HG03460 (cell line): ENCODE data around the gene TEKTIP1.

Experiments used
- ATAC-seq: cut with Tn5 transposase; IDR thresholded peaks from one replicate; pipeline ENCODE4 v1.9.1; 2021; ENCODE audit not compliant: unreplicated experiment

Gene TEKTIP1

DNA sequence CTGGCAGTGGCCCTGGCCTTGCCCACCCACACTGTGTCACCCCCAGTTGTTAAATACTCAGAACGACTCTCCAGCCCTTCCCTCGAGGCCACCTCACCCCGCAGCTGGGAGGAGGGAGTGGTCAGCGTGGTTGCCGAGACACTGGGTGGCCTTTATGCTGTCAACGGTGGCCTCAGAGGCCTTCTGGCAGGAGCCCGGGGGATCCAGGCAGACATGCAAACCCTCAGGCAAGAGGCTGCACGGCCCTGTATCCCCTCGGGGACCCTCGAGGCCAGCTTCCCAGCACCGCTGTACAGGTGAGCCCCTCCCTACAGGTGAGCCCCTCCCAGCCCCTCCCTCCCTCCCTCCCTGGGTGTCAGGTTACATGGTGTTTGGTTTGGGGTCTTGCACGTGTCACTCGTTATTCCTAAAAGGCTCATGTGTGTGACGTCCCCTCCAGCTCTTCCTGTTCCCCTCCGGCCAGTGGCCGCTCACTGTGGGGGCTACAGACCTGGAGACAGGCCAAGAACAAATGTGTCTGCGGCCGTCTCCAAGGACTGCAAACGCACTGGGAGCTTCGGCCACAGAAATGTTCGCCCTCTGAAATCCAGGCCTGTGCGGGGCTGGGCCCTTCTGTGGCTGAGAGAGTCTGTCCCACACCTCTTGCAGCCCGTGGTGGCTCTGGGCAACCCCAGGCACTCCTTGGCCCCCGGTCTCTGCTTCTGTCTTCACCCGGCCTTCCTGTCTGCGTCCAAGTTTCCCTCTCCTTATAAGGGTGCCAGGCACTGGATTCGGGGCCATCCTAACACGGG, at the start of gene TEKTIP1:
TEKTIP1 (plus strand) TSS at position 210 of the 791 bp plus-strand sequence; CDS start at position 214, 4 bp downstream.
- ATAC-seq: no peak

DNA sequence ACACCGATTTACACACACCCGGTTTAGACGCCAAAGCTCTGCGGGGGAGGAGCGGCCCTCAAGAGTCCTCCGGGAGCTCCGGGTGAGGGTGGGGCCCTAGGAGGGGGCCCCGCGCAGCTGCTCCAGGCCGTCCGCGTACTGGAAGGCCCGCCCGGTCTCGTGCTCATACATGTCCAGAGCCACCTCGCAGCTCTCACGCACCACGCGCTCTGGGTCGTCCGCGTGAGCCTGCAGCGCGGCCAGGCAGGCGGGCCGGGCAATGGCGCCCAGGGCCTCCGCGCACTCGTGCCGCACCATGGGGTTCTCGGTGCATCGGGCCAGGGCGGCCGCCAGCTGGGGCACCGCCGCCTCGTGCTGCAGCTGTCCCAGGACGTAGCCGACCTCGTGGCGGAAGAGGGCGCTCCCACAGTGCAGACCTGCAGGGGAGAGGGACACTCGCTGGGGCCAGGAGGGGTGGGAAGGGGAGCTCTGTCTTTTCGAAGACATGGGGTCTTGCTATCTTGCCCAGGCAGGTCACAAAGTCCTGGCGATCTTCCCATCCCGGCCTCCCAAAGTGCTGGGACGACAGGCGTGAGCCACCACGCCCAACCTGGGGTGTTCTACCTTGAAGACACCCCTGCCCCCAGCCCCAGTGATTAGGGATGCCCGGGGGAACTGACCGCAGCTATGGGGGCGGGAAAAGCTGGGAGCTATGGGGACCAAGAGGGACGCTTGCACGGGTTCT, 47.4 kb upstream of the TEKTIP1 start:
- no peak for ATAC-seq

DNA sequence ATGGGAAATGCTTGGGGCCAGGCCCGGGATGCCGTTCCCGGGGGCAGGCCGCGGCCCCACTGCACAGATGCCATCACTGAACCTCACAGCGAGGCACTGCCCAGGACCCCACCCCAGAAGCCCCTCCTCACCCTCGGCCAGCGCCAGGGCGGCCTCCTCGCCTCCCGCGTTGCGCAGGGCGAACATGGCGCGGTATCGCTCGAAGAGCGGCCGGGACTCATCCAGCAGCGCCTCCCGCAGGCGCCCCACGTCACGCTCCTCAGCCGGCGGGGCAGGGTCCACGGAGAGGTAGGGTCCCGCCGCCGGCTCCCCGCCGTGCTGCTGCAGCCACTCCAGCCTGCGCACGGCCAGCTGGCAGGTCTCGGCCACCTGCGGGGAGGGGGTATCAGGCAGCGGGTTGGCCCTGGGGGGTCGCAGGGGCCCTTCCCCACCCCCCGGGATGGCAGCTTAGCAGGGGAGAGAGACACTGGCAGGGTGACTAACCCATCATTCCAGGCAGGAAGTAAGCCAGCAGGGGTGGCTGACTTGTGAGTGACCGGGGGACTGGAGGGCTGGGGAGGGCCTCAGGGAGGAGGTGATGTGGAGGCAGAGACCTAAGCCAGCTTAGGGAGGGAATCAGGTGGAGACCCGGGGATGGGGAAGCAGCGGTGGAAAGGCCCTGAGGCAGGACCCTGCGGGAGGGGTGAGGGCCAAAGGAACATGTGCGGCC, 46.7 kb upstream of the TEKTIP1 start:
- no peak for ATAC-seq

DNA sequence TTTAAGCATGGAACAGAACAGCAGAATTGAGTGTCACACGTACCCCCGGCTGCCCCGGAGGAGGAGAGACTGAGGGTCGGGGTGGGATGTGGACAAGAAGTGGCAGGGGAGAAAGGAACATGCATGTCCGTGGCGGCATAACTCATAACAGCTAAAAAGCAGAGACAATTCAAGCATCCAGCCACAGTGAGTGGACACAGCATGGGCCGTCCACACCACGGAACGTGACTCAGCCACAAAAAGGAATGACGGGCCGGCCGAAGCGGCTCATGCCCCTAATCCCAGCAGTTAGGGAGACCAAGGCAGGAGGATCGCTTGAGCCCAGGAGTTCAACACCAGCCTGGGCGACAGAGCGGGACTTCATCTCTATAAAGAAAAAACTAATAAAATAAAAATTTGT, 46.1 kb upstream of the TEKTIP1 start:
- no peak for ATAC-seq

DNA sequence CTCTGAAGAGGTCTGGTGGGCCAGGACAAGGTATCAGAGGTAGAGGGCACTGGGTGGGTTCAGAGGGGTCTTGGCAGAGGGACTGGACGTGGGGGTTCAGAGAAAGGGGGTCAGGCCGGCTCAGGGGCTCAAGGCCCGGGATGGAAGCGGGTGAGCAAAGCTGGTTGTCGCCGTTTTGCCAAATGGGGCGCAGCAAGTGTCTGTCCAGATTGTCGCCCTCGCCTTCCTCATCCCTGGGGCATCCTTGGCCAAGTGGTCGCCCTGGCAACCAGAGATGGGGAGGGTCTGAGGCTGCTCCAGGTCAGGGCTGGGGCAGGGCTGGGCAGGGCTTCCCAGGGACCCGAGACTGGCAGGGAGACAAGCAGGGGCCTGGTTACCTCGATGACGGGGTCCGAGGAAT, 45.3 kb upstream of the TEKTIP1 start:
- no peak for ATAC-seq

DNA sequence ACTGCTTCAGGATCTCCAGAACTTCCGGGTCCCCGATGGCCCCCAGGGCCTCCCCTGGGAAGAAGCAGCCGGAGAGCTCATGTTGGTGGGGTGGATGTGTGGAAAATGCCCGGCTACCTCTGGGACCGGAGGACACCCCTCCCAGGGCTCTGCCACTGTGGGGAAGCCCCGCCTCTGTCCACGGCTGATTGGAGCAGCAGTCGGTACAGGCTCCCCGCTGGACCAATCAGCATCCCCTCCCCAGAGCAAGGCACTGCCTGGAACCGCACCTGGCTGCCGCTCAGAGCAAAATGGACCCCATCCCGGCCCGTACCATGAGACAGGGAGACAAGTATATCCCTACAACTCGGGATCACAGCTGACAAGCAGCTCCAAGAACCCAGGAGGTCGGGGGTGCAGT, 44.9 kb upstream of the TEKTIP1 start:
- ATAC-seq: no peak

DNA sequence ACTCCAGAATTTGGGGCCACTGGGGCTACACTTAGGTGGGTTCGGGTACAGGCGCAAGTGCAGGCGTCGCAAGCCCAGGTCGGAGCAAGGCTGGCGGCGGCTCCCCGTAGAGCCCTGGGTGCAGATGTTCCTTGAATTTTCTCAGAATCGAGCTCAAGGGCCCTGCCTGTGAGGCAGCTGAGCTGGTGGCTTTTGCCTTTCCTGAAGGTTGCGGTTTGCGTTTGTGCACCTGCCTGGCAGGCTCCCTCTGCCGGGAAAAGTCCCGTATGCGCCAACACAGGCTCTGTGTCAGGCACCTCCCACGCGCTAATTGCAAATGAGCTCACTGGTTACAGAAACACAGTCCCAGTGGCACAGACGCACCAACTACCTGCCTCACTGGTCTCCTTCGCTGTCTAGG, 44.4 kb upstream of the TEKTIP1 start:
- no peak for ATAC-seq

DNA sequence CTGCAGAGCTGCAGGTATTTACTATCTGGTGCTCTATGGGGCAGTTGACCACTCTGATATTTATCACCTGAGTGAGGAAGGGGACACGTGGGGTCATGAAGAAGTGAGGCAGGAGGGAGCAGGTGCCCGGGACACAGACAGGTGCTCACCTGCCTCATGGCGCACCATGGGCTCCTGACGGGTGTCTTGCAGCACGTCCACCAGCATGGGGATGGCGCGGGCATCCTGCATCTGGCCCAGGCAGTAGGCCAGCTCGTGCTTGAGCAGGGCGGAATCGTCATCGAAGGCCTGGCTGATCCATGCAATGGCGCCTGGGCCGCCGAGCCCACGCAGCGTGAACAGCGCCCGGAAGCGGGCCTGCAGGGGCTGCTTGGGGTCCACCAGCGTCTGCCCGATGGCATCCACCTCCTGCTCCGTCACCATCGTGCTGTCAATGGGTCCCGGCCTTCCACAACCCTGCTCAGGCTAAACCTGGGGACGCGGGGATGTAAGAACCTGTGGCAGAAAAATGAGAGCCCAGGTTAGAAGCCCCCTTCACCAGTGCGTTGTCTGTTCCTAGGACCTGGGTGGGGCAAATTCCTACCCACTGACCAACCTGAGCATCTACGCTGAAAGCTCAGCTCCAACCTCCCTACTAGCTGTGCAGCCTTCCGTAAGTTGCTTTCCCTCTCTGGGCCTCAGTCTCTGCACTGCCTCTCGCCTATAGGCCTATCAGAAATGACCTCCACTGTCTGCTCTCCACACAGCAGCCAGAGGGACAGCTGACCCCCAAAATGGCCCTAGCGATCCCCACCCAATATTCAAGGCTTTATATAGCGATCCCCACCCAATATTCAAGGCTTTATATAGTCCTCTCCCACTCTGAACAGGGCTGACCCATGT, 42.3 kb upstream of the TEKTIP1 start:
- ATAC-seq: no peak

DNA sequence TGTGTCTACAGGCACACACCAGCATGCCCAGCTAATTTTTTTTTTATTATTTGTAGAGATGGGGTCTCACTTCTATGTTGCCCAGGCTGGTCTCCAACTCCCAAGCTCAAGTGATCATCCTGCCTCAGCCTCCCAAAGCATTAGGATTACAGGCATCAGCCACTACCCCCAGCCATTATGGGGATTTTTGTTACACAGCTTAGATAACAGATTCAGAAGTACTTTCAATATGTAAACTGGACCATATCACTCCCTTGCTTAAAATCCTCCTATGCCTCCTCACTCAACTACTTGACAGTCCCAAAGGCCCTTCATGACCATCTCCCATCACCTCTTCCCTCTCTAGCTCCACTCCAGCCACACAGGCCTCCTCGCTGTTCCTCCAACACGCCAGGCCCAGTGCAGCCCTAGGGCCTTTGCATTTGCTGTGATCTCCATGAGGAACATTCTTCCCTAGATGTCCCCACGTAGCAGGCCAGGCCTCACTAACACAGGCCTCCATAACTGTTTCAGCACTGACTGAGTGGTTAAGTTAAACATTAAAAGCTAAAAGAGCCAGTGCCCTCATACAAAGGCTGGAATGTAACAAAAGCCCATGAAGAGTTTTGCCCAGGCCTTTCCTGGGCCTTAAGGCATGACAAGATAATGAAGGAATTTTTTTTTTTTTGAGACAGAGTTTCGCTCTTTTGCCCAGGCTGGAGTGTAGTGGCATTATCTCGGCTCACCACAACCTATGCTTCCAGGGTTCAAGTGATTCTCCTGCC, 41.0 kb upstream of the TEKTIP1 start:
- no peak for ATAC-seq

DNA sequence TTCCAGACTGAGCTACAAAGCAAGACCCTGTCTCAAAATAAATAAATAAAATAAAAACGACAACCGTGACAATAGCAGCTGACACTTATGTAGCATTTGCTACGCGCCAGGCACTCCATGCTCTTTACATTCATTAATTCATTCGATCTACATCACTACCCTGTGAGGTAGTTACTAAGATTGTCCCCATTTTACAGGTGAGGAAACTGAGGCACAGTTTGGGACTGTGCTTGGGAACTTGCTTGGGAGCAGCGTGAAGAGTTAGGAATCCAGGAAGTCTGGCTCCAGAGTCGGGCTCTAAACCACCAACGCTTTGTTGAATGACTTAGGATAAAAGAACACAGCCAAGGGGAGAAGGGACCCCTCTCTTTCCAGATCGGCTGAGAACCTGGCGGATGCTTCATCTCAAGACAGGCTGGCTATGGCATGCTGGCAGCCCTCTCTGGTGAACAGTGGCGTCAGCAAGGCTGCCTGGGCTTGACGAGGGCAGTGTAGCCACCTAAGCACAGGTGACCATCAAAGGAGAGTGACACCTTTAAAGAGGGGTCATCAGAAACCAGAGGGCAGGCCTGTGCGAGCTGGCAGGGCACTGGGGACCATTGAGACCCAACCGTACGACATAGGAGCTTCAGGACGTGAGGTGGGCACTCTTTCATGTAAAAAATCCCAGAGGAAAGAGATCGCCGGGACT, 39.1 kb upstream of the TEKTIP1 start:
- no peak for ATAC-seq

DNA sequence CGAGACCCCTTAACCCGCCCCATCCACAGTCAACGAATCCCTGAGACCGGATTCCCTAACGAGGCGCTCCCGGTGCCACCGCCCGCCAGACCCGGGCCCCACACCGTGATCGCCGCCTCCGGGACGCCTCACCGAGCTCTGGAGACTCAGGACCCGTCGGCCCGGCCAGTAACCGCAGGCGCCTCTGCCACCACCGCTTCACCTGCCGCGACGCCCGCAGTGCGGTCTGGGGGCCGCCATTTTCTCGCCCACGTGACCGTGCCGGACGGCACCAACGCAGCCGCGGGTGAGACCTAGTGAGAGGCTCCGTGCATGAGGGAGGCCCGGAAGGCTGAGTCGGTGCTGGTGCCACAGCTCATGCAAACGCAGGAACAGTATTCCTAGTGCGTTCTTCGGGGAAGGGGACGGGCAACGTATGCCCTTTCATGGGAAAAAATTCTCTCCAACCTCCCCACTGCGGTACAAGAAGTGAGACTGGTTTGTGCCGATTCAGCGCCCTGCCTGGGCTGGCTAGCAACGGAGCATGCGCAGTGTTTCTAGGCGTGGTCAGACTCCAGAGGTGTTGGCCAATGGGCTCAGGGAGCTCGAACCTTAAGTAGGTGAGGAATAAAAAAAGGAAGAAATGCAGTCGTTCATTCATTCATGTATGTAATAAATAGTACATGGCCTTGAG, 38.4 kb upstream of the TEKTIP1 start, which contains the start of gene DOHH:
DOHH (minus strand) TSS at position 246 of the 673 bp plus-strand sequence. CDS start 3,860 bp downstream, outside the sequence.
- peak; percentile 77 for ATAC-seq

DNA sequence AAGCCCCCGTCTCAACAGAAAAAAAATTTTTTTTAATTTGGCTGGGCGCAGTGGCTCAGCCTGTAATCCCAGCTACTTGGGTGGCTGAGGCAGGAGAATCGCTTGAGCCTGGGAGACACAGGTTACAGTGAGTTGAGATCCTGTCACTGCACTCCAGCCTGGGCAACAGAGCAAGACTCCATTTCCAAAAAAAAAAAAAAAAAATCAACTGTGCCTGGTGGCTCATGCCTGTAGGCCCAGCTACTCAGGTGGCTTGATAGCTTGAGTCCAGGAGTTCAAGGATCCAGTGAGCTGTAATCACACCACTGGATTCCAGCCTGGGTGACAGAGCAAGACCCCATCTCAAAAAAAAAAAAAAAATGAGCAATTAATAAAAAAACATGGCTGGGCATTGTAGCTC, 37.2 kb upstream of the TEKTIP1 start:
- ATAC-seq: no peak

DNA sequence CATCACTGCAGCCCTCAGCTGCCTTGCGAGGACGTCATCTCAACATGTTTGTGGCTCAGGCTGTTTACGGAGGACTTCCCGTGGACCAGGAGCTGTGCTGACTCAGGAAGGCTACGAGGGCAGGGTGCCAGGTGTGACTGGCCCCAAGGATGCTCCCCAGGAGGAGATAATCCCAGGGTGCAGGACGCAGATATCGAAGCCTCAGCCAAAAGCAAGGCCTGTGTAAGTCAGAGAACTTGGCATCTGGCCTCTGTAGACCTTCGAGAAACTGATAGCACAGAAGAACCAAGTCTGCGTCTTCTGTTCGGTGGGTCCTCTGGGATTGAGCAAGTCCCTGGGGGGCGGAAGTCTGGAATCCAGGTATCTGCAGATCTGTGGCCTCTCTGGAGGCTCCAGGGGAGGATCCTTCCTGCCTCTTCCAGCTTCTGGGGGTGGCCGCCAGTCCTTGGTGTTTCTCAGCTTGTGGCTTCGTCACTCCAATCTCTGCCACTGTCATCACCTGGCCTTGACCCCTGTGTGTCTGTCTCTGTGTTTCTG, 35.9 kb upstream of the TEKTIP1 start:
- no peak for ATAC-seq

DNA sequence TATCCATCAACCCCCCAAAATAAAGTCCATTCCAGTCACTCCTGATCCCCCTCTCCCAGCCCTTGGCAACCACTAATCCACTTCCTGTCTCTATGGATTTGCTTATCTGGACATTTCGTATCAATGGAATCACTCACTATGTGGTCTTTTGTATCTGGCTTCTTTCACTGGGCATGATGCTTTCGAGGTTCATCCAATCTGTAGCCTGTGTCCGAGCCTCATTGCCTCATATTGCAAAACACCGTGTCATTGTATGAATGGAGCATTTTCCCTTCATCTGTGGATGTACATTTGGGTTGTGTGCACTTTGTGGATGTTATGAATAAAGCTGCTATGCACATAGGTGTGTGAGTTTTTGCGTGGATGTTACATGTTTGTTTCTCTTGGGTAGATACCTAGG, 34.2 kb upstream of the TEKTIP1 start:
- no peak for ATAC-seq

DNA sequence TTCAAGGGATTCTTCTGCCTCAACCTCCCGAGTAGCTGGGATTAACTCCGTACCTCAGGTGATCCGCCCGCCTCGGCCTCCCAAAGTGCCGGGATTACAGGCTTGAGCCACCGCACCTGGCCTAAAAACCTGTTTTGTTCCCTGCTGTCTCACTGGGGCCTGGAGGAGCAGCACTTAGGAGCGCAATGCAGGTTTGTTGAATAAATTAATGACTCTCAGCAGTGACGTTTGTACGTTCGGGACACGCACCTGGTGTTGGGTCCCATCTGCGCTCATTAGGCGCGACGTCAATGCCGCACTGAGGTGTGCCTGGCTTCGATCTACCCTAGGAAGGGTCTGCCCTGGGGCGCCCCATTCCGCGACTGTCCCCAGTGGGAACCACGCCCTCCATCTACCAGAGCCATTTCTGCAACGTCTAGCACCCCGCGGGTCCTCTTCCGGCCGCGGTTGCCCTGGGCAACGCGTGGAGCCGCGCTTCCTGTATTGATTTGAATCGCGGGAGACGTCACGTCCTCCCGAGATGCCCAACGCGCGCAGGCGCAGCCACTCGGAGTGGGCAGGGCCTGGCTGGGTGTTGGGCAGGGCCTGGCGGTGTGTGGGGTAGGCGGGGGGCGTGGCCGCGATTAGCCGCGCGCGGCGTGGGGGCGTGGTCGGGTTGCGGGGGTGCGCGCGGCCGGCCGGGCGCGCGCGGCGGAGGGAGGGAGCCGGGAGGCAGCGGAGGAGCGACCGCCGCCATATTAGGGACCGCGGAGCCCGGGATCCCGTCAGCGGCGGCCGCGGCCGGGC, 33.2 kb upstream of the TEKTIP1 start, which contains the start of gene FZR1:
FZR1 (plus strand) TSS at position 714 of the 786 bp plus-strand sequence. CDS start 16,679 bp downstream, outside the sequence.
- peak; percentile 84 for ATAC-seq

DNA sequence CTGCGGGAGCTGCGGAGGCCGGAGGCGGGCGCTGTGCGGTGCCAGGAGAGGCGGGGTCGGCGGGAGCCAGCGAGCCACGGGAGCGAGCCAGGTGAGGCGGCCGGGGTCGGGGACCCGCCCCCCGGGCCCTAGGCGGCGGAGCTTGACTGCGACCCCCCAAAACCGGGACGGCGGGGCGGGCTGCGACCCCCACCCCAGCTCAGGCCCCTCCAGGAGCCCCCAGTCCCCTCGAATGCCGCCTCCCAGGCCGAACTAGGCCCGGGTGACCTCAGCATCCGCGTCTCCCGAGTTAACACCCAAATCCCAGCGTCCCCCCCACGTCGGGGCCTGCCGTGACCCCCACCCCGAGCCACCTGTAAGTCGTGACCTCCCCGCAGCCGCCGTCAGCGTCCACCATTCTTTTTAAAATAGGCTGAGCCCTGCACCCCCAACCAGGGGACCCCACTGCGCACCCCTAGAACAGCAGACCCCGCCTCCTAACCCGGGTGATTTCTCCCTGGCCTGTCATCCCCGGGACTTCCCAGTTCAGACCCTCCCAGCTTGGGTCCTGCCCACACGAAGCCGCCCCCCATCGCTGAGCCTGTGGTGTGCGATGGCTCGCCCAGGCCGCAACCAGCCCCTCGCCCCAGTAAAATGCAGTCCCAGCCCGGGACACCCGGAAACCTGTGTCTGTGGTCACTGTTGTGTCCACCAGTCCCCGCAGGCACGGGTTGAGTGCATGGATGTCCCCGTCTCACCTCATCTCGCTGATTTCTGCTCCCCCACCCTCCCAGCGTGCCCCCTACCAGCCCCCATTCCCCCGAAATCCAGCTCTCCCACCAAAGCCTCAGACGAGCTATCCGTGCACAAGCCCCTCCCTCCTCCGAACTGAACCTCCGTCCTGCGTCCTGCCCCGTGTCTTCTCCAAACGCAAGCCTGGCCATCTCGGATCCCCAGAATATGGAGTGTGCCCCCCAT, 32.3 kb upstream of the TEKTIP1 start:
- ATAC-seq: peak; percentile 16
